Fibroblast of pulmonary artery (primary cell): ENCODE measurements around the gene SYNRG.
"Not testable (repeated sequence)": the region's sequence is repeated elsewhere in the genome, so short reads cannot be mapped to it uniquely, and the experiment has no call there.

Experiments
- DNase-seq: peaks from one replicate; pipeline ENCODE4 v3.0.0-alpha.2; 2010; ENCODE audit warnings: low read depth
- H3K4me3 ChIP-seq: replicated peaks from 2 replicates; pipeline ENCODE4 v1.5.1; 2011; ENCODE audit warnings: low read depth, mild to moderate bottlenecking, control low read depth, low read length, moderate library complexity
- CTCF ChIP-seq: IDR thresholded peaks from 2 replicates; pipeline ENCODE4 v1.5.1; 2011; ENCODE audit warnings: mild to moderate bottlenecking, control low read depth, low read length, inconsistent platforms; ENCODE audit errors: missing control alignments

The SYNRG gene

DNA sequence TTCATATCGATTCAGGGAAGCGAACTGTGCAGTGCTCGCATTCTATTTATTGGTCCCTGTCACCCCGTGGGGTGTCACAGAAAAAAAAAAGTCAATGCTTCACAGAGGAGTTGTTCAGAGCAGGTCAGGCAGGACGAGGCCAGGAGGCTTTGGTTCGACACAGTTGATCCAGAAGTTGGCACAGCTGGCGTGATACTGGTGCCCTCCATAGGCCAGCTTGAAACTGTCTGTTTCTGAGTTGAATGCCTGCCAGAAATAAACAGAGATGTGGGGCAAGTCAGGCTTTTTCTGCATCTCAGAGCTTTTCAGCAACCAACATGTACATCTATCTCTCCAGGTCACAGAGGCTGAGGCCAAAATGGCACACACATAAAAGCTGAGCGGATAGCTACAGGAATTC is 90.4 kb downstream of the SYNRG start:
- no peak overlapping the region for H3K4me3 ChIP-seq
- TF ChIP-seq CTCF: no peak
- no peak for DNase-seq

- no peak for TF ChIP-seq CTCF
- DNase-seq: no peak
- no peak overlapping the region for H3K4me3 ChIP-seq
These were observed 91.3 kb downstream of the SYNRG start for GRCh38 chr17:37517881-37518280.

DNA sequence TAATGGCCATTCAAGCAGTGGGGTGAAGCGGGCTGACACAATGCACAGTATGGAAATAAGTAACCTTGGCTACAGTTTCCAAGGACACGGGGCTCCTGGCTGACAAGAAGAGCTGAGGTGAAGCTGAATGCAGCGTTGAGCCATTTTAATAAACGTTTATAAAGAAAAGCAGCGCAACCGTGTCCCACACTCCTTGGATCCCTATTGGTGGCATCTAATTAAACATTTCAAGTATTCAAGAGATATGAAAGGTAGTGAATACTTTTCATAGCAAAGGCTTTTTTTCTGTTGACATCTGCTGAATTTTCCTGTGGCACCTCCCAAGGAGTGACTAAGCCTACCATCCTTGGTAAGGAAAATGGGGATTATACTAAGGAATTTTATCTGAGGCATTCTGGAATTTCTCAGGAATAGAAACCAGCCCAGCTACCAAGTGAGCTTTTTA is 93.1 kb downstream of the SYNRG start:
- peak; percentile 41 for DNase-seq
- TF ChIP-seq CTCF: no peak
- H3K4me3 ChIP-seq: no peak overlapping the region

DNA sequence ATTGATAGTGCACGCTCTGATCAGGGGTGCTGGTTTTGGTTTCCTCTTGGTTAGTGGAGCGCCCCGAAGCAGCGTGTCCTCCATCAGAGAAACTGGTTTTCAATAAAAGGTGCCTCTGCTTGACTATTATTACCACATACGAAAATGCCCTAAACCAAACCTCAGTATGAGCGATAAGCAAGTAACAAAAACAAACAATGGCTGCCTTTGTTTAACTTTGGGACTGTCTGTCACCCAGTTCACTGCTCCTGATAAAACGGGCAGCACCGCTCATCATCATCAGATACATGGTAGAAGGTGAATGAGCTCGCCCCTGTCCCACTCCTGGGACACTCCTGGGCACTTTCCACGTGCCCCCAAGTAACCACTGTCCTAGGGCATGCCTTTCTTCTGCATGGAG is 95.5 kb downstream of the SYNRG start:
- no peak overlapping the region for H3K4me3 ChIP-seq
- no peak for DNase-seq
- no peak for TF ChIP-seq CTCF

DNA sequence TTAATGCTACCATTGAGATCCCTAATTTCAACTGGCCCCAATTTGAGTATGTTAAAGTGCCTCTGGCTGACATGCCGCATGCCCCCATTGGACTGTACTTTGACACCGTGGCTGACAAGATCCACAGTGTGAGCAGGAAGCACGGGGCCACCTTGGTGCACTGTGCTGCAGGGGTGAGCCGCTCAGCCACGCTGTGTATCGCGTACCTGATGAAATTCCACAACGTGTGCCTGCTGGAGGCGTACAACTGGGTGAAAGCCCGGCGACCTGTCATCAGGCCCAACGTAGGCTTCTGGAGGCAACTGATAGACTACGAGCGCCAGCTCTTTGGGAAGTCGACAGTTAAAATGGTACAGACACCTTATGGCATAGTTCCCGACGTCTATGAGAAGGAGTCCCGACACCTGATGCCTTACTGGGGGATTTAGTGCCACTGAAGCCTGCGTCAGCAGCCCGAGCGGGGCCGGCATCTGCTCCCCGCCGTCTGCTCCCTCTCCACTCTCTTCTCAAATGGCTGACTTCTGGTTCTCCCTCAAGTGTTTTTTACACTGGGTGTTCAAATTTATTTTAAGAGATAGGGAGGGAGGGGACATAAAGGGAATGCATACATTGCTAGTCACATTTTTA is 96.7 kb downstream of the SYNRG start:
- H3K4me3 ChIP-seq: no peak overlapping the region
- no peak for TF ChIP-seq CTCF

DNA sequence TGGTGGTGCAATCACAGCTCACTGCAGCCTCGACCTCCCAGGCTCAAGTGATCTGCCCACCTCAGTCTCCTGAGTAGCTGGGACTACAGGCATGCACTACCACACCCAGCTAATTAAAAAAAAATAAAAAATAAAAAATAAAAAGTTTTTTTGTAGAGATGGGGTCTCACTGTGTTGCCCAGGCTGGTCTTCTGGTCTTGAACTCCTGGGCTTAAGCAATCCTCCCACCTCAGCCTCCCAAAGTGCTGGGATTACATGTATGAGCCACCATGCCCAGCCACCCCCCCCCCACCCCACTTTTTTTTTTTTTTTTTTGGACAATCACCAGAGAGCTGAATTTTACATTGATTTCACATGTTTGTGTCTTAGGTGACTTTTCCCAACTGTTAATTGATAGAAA is 97.6 kb downstream of the SYNRG start:
- not testable (repeated sequence) for DNase-seq, H3K4me3 ChIP-seq

More for the DNA sequence above, 96.7 kb downstream of the SYNRG start:
- no peak for DNase-seq

- H3K4me3 ChIP-seq: no peak overlapping the region
- no peak for DNase-seq
These were observed 99.2 kb downstream of the SYNRG start for GRCh38 chr17:37510056-37510455.

More at GRCh38 chr17:37510056-37510455, 99.2 kb downstream of the SYNRG start:
- no peak for TF ChIP-seq CTCF
